HG02798 (cell line): Measurements from ENCODE around the gene RNF39.

ENCODE experiments used
- ATAC-seq: cut with Tn5 transposase; IDR thresholded peaks from one replicate; pipeline ENCODE4 v1.9.1; 2021; ENCODE audit warnings: mild to moderate bottlenecking; ENCODE audit not compliant: unreplicated experiment, poor library complexity

Gene RNF39

DNA sequence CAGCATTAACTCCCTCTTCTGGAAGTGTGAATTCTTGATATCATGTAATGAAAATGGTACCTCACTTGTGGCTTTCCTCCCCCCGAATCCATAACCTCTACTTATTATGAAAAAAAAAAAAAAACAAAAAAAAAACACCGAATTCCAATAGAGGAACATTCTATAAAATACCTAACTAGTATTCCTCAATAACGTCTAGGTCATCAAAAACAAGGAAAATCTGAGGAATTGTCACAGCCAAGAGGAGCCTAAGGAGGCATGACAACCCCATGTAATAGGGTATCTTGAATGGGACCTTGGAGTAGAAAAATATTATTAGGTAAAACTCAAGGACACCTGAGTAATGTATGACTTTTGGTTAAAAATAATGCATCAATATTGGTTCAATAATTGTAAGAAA, 53.4 kb downstream of the RNF39 start:
- ATAC-seq, result no peak

DNA sequence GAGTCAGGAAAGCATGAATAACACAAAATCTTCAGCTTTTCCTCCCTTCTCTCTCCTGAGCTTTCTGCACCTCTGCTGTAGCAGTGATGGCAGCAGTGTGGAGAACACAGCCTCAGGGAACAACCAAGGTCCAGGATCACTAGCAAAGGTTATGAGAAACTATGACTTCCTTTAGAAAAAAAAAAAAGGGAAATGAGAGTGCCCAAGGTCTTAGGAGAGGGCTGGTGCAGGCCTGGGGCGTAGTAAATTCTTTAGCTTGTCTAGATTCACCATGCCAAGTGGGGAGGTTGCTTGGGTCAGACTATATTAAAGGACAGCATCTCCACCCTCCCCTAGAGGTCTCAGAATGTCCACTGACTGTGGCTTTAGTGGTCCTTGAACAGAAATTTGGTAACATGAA, 54.9 kb downstream of the RNF39 start:
- ATAC-seq, result no peak
